LNCaP clone FGC (cell line): Measurements from ENCODE around the gene APBB2.

Experiments
- DNase-seq: peaks from one replicate; pipeline ENCODE4 v3.0.0-alpha.2; 2011; ENCODE audit warnings: low read depth
- H3K4me3 ChIP-seq: 2 replicates; pipeline ENCODE4 v1.5.1; 2011; ENCODE audit warnings: mild to moderate bottlenecking, low read depth, low read length, control low read depth
- TF ChIP-seq, protein P1 (sequence below): IDR thresholded peaks from 2 replicates; pipeline ENCODE4 v1.5.1; 2012; ENCODE audit warnings: mild to moderate bottlenecking; ENCODE audit not compliant: control insufficient read depth, insufficient read depth; ENCODE audit errors: extremely low read depth

APBB2 gene

DNA sequence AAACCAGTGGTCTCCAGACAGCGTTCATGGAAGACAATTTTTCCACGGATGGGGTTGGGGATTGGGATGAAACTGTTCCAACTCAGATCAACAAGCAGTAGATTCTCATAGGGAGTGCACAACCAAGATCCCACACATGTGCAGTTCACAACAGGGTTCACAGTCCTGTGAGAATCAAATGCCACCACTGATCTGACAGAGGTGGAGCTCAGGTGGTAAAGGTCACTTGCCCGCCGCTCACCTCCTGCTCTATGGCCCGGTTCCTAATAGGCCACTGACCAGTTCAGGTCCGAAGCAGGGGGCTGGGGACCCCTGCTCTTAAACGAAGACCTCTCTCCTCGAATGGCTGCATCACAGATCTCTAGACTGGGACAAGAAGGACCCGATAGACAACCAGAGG lies 4.4 kb downstream of the APBB2 start:
- TF ChIP-seq, protein P1, sequence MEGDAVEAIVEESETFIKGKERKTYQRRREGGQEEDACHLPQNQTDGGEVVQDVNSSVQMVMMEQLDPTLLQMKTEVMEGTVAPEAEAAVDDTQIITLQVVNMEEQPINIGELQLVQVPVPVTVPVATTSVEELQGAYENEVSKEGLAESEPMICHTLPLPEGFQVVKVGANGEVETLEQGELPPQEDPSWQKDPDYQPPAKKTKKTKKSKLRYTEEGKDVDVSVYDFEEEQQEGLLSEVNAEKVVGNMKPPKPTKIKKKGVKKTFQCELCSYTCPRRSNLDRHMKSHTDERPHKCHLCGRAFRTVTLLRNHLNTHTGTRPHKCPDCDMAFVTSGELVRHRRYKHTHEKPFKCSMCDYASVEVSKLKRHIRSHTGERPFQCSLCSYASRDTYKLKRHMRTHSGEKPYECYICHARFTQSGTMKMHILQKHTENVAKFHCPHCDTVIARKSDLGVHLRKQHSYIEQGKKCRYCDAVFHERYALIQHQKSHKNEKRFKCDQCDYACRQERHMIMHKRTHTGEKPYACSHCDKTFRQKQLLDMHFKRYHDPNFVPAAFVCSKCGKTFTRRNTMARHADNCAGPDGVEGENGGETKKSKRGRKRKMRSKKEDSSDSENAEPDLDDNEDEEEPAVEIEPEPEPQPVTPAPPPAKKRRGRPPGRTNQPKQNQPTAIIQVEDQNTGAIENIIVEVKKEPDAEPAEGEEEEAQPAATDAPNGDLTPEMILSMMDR, result no peak
- DNase-seq, result no peak
- no peak overlapping the region for H3K4me3 ChIP-seq

DNA sequence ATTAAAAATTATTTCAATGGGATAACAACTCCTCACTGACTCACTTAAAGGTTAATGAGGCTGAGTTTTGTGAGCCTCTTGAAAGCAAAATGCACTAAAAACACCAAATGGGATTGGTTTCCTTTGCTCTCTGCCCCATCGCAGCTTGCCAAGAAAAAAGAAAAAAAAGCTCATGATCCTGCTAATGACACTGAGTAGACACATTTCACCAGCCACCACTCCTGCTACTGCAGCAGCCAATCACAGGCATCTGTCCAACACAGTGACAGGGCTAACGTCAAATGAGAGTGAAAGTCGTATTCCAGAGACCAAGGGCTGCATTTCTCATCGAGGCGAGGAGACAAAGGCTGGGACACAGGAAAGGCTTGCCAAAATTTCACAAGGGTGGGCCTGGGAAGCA lies 5.2 kb downstream of the APBB2 start:
- TF ChIP-seq, protein P1, result no peak
- H3K4me3 ChIP-seq, result no peak overlapping the region
- no peak for DNase-seq

GRCh38 chr4:41207291-41207831 lies 7.0 kb downstream of the APBB2 start:
- no peak overlapping the region for H3K4me3 ChIP-seq
- no peak for DNase-seq
- TF ChIP-seq, protein P1, result no peak

GRCh38 chr4:41205854-41206460 lies 8.4 kb downstream of the APBB2 start:
- no peak overlapping the region for H3K4me3 ChIP-seq
- TF ChIP-seq, protein P1, result no peak
- no peak for DNase-seq

- DNase-seq, result no peak
- TF ChIP-seq, protein P1, result no peak
- no peak overlapping the region for H3K4me3 ChIP-seq
These were observed 9.2 kb downstream of the APBB2 start for GRCh38 chr4:41205130-41205529.

DNA sequence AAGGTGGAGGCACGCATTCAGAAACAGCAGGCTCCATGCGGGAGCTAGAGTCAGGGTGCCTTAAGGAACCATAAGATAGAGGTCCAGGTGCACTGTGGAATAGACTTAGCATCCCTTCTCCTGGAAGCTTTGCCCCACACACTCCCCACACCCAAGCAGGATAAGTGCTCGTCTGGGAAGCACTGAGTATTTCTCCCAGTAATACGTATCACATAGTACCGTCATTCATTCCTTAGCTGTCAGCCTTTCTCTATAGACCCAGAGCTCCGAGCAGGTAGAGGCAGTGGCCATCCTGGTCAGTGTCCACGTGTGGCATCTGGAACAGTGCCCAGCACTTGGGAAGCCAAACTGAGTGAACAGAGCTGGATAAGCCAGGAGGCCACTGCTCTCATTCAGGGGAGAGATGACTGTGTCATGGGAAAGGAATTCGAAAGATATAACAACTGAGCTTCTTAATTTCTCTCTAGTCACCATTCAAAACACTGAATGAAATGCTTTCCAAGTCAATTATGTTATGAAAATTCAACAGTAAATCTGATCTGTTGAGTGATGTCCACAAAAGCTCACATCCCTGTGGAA lies 9.9 kb downstream of the APBB2 start:
- H3K4me3 ChIP-seq, result no peak overlapping the region
- DNase-seq, result no peak
- TF ChIP-seq, protein P1, result no peak

DNA sequence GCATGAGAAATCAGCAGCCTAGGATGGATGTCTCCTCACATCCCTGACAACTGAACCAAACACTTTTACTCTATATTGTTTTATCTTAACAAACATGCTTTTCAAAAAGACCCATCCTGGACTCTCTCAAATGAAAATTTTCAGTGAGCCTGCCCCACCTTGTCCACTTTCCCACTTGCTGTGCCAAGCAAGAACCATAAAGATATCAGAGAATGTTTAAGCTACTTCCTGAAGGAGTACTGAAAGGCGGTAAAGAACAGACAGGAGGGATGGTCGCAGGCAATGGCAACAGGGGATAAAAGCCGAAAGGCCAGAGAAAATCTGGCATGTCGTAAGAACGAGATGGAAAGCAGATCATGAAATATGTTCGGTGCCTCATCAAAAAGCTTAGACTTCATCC lies 10.5 kb downstream of the APBB2 start:
- DNase-seq, result no peak
- TF ChIP-seq, protein P1, result no peak

More for the DNA sequence above, 10.5 kb downstream of the APBB2 start:
- H3K4me3 ChIP-seq, result no peak overlapping the region
